CD4-positive, alpha-beta T cell (primary cell): Measurements from ENCODE around the gene NTN1. TPM values are rescaled to one million over a fixed set of nuclear protein-coding genes. Genes with fewer than 3 reads are reported as not detected.

Experiments used
- ATAC-seq: fragments of 200-7000 bp; cut with Tn5 transposase; one replicate; pipeline ENCODE4 v1.10.0; 2022; ENCODE audit warnings: mild to moderate bottlenecking; ENCODE audit not compliant: poor library complexity
- CTCF ChIA-PET: fragments of 350-600 bp; sonication (Branson Sonifier 250); formaldehyde crosslinking; loops from one replicate; lab custom pipeline; 2021; ENCODE audit warnings: antibody characterized with exemption, inconsistent platforms; lab: Charles Lee
- POLR2A ChIA-PET: fragments of 350-600 bp; sonication (Branson Sonifier 250); formaldehyde crosslinking; loops from one replicate; lab custom pipeline; 2021; ENCODE audit warnings: antibody characterized with exemption, inconsistent platforms; lab: Charles Lee
- DNase-seq, 14 experiments: peaks; one replicate each; pipeline ENCODE4 v3.0.0-alpha.2; 2013 to 2020; ENCODE audit warnings: mixed read lengths in 2 of 14
- H3K27ac ChIP-seq, 2 donors: one replicate each; pipeline versions ENCODE4 v1.5.1 to v1.7.0; 2013; ENCODE audit warnings: low read length in 2 of 2, low read depth in 1 of 2, mild to moderate bottlenecking in 1 of 2
- H3K27me3 ChIP-seq, 2 experiments: 1 replicate in 1 of 2; 2 replicates in 1 of 2; pipeline versions ENCODE4 v1.6.1 to v1.7.0; 2013; ENCODE audit warnings: low read length in 2 of 2, control low read depth in 1 of 2, mild to moderate bottlenecking in 1 of 2, moderate library complexity in 1 of 2; ENCODE audit not compliant: insufficient read depth in 2 of 2, control insufficient read depth in 1 of 2
- H3K36me3 ChIP-seq: one replicate; pipeline ENCODE4 v1.6.1; 2013; ENCODE audit warnings: low read length, control low read depth; ENCODE audit not compliant: insufficient read depth
- H3K4me1 ChIP-seq: one replicate; pipeline ENCODE4 v1.6.1; 2013; ENCODE audit warnings: low read length, control low read depth; ENCODE audit not compliant: insufficient read depth
- H3K4me3 ChIP-seq: one replicate; pipeline ENCODE4 v1.5.1; 2013; ENCODE audit warnings: mild to moderate bottlenecking, low read length, moderate library complexity
- H3K9me3 ChIP-seq, 2 experiments: 1 replicate in 1 of 2; 2 replicates in 1 of 2; pipeline versions ENCODE4 v1.6.1 to v1.7.0; 2013; ENCODE audit warnings: low read length in 2 of 2, mild to moderate bottlenecking in 2 of 2, control low read depth in 1 of 2, moderate library complexity in 1 of 2; ENCODE audit not compliant: control insufficient read depth in 1 of 2, insufficient read depth in 1 of 2
- H3K27ac Mint-ChIP-seq: one replicate; pipeline ENCODE4 v1.8.0; 2020; ENCODE audit warnings: mixed read lengths
- H3K27me3 Mint-ChIP-seq: one replicate; pipeline ENCODE4 v1.8.0; 2021; ENCODE audit warnings: mixed read lengths
- H3K36me3 Mint-ChIP-seq: one replicate; pipeline ENCODE4 v1.8.0; 2021; ENCODE audit warnings: low read depth, mixed read lengths
- H3K4me1 Mint-ChIP-seq: one replicate; pipeline ENCODE4 v1.8.0; 2021; ENCODE audit warnings: low read depth, mixed read lengths
- H3K4me3 Mint-ChIP-seq: one replicate; pipeline ENCODE4 v1.8.0; 2020; ENCODE audit warnings: mild to moderate bottlenecking, mixed read lengths
- H3K9me3 Mint-ChIP-seq: one replicate; pipeline ENCODE4 v1.8.0; 2020; ENCODE audit warnings: mixed read lengths
- intact Hi-C, 2 experiments: fragments of 100-400 bp; cut with DNase I in 1 of 2; cut with micrococcal nuclease in 1 of 2; formaldehyde crosslinking; loops; one replicate each; pipeline versions ENCODE4 v1.15.1 to v1.9.0; 2023 to 2025; cut with DNase I, micrococcal nuclease
- total RNA-seq, 174 experiments: library from RNA in 2 of 174; stranded (reverse) in 2 of 174; gene quantifications; one replicate each; pipeline ENCODE4 v1.2.3 and lab custom pipeline; 2021 to 2026
- TF ChIP-seq, protein P1 (sequence below): fragments of 200-600 bp; IDR thresholded peaks from one replicate; pipeline ENCODE4 v1.8.0; 2022; ENCODE audit warnings: antibody characterized with exemption, mild to moderate bottlenecking

The NTN1 gene
- total RNA-seq, 2 experiments from 2014 or later = 0.08 to 0.14 TPM

DNA sequence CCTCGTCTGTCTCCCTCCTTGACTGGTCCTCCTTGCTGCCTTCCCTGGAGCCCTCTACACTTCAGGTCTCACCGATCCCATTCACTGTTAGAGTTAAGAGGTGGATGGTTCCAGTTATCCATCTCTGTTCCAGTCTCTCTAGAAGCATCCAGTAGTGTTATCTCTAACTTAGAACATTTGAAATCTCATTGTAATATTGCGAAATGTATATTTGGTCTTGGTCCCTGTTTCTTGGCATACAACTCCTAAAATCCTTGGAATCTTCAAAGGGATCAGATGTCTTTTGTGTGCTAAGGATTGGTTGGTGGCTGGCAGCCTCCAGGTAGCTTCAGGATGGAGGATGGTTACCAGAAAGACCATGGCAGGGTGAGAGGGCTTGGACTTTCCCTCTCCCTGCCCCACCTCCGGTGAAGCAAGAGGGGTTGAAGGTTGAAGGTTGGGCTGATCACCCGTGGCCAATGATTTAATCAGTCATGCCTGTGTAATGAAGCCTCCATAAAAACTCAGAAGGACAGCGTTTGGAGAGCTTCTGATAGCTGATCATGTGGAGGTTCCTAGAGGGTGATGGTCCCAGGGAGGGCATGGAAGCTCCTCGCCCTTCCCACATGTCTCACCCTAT lies 59.1 kb downstream of the NTN1 start:
- Mint-ChIP-seq H3K4me1 (peaks cover 37% of the 10 kb centered on the region), H3K36me3 (no peaks in the 10 kb centered on the region), H3K27ac (peak overlapping the region; percentile 47), H3K27me3 (no peaks in the 10 kb centered on the region), H3K4me3 (no peak overlapping the region), H3K9me3 (no peaks in the 10 kb centered on the region)
- peaks cover 6 to 11% of the 10 kb centered on the region in 2 experiments for H3K9me3 ChIP-seq
- peak overlapping the region in 1 of 2 donors; percentile 53 for H3K27ac ChIP-seq
- ATAC-seq (no peak), DNase-seq (no peak)
- no peaks in the 10 kb centered on the region for H3K36me3 ChIP-seq
- H3K27me3 ChIP-seq = no peaks in the 10 kb centered on the region
- CTCF ChIA-PET = no interaction called here
- POLR2A ChIA-PET = no interaction called here
- TF ChIP-seq, protein P1, sequence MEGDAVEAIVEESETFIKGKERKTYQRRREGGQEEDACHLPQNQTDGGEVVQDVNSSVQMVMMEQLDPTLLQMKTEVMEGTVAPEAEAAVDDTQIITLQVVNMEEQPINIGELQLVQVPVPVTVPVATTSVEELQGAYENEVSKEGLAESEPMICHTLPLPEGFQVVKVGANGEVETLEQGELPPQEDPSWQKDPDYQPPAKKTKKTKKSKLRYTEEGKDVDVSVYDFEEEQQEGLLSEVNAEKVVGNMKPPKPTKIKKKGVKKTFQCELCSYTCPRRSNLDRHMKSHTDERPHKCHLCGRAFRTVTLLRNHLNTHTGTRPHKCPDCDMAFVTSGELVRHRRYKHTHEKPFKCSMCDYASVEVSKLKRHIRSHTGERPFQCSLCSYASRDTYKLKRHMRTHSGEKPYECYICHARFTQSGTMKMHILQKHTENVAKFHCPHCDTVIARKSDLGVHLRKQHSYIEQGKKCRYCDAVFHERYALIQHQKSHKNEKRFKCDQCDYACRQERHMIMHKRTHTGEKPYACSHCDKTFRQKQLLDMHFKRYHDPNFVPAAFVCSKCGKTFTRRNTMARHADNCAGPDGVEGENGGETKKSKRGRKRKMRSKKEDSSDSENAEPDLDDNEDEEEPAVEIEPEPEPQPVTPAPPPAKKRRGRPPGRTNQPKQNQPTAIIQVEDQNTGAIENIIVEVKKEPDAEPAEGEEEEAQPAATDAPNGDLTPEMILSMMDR = no peak
- intact Hi-C loops = no loop called here
- peaks cover 18% of the 10 kb centered on the region for H3K4me1 ChIP-seq
- no peak overlapping the region for H3K4me3 ChIP-seq

GRCh38 chr17:9080983-9081382 lies 59.7 kb downstream of the NTN1 start:
- ChIA-PET CTCF (no interaction called here), POLR2A (no interaction called here)
- ATAC-seq = no peak
- no peak for DNase-seq
- TF ChIP-seq, protein P1 = no peak
- H3K36me3 ChIP-seq = no peaks in the 10 kb centered on the region
- intact Hi-C loops = no loop called here
- Mint-ChIP-seq H3K27me3 (no peaks in the 10 kb centered on the region), H3K4me1 (peaks cover 37% of the 10 kb centered on the region), H3K36me3 (no peaks in the 10 kb centered on the region), H3K4me3 (no peak overlapping the region), H3K27ac (peak overlapping the region; percentile 47), H3K9me3 (no peaks in the 10 kb centered on the region)
- peaks cover 6 to 11% of the 10 kb centered on the region in 2 experiments for H3K9me3 ChIP-seq
- H3K27me3 ChIP-seq = no peaks in the 10 kb centered on the region
- H3K27ac ChIP-seq = no peak overlapping the region
- peaks cover 18% of the 10 kb centered on the region for H3K4me1 ChIP-seq
- no peak overlapping the region for H3K4me3 ChIP-seq

DNA sequence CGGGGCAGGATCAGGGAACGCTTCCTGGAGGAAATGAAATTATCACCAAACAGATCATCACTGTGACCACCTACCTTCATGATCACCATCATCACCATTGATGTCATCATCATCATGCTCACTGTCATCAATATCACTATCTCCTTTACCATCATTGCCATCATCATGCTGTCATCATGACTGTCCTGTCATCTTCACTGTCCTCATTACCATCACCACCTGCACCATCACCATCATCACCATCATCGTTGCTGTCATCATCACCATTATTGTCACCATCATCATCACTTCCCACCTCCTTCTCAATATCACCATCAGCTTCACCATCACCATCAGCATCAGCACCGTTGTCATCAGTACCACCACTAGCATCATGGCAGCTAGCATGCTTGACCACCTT lies 65.3 kb downstream of the NTN1 start:
- Histone ChIP-seq H3K4me3 (no peak overlapping the region), H3K9me3 (no peaks in the 10 kb centered on the region), H3K27me3 (peaks cover 0 to 3% of the 10 kb centered on the region in 2 experiments), H3K4me1 (no peaks in the 10 kb centered on the region), H3K36me3 (no peaks in the 10 kb centered on the region), H3K27ac (no peak overlapping the region)
- H3K27me3 Mint-ChIP-seq = no peaks in the 10 kb centered on the region
- ATAC-seq (no peak), DNase-seq (no peak)
- H3K9me3 Mint-ChIP-seq = no peaks in the 10 kb centered on the region
- CTCF ChIA-PET = no interaction called here
- POLR2A ChIA-PET = no interaction called here
- no peaks in the 10 kb centered on the region for H3K4me1 Mint-ChIP-seq
- intact Hi-C loops = no loop called here
- TF ChIP-seq, protein P1 = no peak
- H3K36me3 Mint-ChIP-seq = no peaks in the 10 kb centered on the region
- no peak overlapping the region for H3K4me3 Mint-ChIP-seq
- no peak overlapping the region for H3K27ac Mint-ChIP-seq
